Measurements from ENCODE around the gene RBM6.

DNA sequence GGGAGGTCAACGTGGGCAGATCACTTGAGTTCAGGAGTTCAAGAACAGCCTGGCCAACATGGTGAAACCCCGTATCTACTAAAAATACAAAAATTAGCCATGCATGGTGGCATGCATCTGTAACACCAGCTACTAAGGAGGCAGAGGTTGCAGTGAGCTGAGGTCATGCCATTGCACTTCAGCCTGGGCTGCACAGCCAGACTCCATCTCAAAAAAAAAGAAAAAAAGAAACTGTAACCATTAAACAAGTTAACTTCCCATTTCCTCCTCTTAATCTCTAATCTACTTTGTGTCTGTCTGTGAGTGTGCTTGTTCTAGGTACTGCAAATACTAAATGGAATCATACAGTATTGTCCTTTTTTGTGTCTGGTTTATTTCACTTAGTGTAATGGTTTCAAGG lies 2.7 kb downstream of the RBM6 start:
- TF ChIP-seq POLR2A (IDR thresholded peaks at IDR 0.05): no peak
- TF ChIP-seq, protein P1, sequence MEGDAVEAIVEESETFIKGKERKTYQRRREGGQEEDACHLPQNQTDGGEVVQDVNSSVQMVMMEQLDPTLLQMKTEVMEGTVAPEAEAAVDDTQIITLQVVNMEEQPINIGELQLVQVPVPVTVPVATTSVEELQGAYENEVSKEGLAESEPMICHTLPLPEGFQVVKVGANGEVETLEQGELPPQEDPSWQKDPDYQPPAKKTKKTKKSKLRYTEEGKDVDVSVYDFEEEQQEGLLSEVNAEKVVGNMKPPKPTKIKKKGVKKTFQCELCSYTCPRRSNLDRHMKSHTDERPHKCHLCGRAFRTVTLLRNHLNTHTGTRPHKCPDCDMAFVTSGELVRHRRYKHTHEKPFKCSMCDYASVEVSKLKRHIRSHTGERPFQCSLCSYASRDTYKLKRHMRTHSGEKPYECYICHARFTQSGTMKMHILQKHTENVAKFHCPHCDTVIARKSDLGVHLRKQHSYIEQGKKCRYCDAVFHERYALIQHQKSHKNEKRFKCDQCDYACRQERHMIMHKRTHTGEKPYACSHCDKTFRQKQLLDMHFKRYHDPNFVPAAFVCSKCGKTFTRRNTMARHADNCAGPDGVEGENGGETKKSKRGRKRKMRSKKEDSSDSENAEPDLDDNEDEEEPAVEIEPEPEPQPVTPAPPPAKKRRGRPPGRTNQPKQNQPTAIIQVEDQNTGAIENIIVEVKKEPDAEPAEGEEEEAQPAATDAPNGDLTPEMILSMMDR (IDR thresholded peaks at IDR 0.05): no peak

All from heart left ventricle (tissue), 13 donors.